Upper lobe of left lung (tissue), 4 donors: ENCODE measurements around the gene RABEP2.

Experiments
- CTCF ChIP-seq, 6 experiments: fragments of 450-650 bp in 4 of 6; fragments of 200-600 bp in 2 of 6; sonication (generic) in 2 of 6; IDR thresholded peaks; one replicate each; pipeline ENCODE4 v1.5.1; 2016 to 2019; ENCODE audit warnings: antibody characterized with exemption in 6 of 6
- EP300 ChIP-seq, 4 donors: sonication (generic); formaldehyde crosslinking; IDR thresholded peaks; one replicate each; pipeline ENCODE4 v1.5.1; 2017; ENCODE audit warnings: antibody characterized with exemption in 4 of 4, control low read depth in 2 of 4
- POLR2A ChIP-seq, 4 donors: fragments of 450-650 bp; IDR thresholded peaks; one replicate each; pipeline ENCODE4 v1.5.1; 2016 to 2017; ENCODE audit warnings: antibody characterized with exemption in 4 of 4, mild to moderate bottlenecking in 2 of 4
- POLR2AphosphoS5 ChIP-seq, 2 donors: sonication (generic); formaldehyde crosslinking; IDR thresholded peaks; one replicate each; pipeline ENCODE4 v1.5.1; 2017; ENCODE audit warnings: antibody characterized with exemption in 2 of 2

GRCh38 chr16:28876019-28876659 is 48.9 kb downstream of the RABEP2 start:
- TF ChIP-seq CTCF (IDR thresholded peaks at IDR 0.05), result no peak
- no peak for TF ChIP-seq POLR2A (IDR thresholded peaks at IDR 0.05)
- TF ChIP-seq EP300 (IDR thresholded peaks at IDR 0.05), result no peak
- TF ChIP-seq POLR2AphosphoS5 (IDR thresholded peaks at IDR 0.05), result no peak
